GOT3 (cell line): ENCODE data around the gene SLC16A2.

Experiments
- DNase-seq: peaks from one replicate; lab custom pipeline; 2025; ENCODE audit warnings: mixed read lengths; lab: John Stamatoyannopoulos, UW

SLC16A2 gene

GRCh38 chrX:74536832-74537371 is 115.6 kb downstream of the SLC16A2 start:
- DNase-seq = no peak

GRCh38 chrX:74540635-74541249 is 119.4 kb downstream of the SLC16A2 start:
- DNase-seq = no peak

GRCh38 chrX:74545880-74546523 is 124.7 kb downstream of the SLC16A2 start:
- DNase-seq = no peak

- DNase-seq = no peak
Observed at GRCh38 chrX:74546984-74547383, 125.7 kb downstream of the SLC16A2 start.

GRCh38 chrX:74550295-74550802 is 129.1 kb downstream of the SLC16A2 start:
- DNase-seq = peak; percentile 14

- no peak for DNase-seq
Observed at GRCh38 chrX:74551934-74552333, 130.6 kb downstream of the SLC16A2 start.

GRCh38 chrX:74557378-74557777 is 136.1 kb downstream of the SLC16A2 start:
- DNase-seq = no peak

- DNase-seq = no peak
Observed at GRCh38 chrX:74578137-74578536, 156.8 kb downstream of the SLC16A2 start.

- DNase-seq = no peak
Observed at GRCh38 chrX:74579597-74580198, 158.4 kb downstream of the SLC16A2 start.
